ENCODE data around the gene DLGAP1.
"Not testable (repeated sequence)": the region's sequence is repeated elsewhere in the genome, so short reads cannot be mapped to it uniquely, and the experiment has no call there.

DLGAP1 gene

GRCh38 chr18:4353853-4354418 is 101.2 kb downstream of the DLGAP1 start:
- H3K4me1 Mint-ChIP-seq (ENCODE audit: low read depth), result no peaks in the 10 kb centered on the region
- H3K27ac Mint-ChIP-seq, result no peak overlapping the region
- H3K9me3 Mint-ChIP-seq, result peaks cover 2% of the 10 kb centered on the region
- H3K4me3 Mint-ChIP-seq, result no peak overlapping the region
- H3K36me3 Mint-ChIP-seq (ENCODE audit: low read depth), result no peaks in the 10 kb centered on the region
- no peaks in the 10 kb centered on the region for H3K27me3 Mint-ChIP-seq
- no peak for DNase-seq

- H3K36me3 Mint-ChIP-seq (ENCODE audit: low read depth), result no peaks in the 10 kb centered on the region
- no peaks in the 10 kb centered on the region for H3K4me1 Mint-ChIP-seq (ENCODE audit: low read depth)
- no peak overlapping the region for H3K27ac Mint-ChIP-seq
- peaks cover 2% of the 10 kb centered on the region for H3K9me3 Mint-ChIP-seq
- DNase-seq, result no peak
- no peaks in the 10 kb centered on the region for H3K27me3 Mint-ChIP-seq
- no peak overlapping the region for H3K4me3 Mint-ChIP-seq
Measured at GRCh38 chr18:4352746-4353551, 102.2 kb downstream of the DLGAP1 start.

DNA sequence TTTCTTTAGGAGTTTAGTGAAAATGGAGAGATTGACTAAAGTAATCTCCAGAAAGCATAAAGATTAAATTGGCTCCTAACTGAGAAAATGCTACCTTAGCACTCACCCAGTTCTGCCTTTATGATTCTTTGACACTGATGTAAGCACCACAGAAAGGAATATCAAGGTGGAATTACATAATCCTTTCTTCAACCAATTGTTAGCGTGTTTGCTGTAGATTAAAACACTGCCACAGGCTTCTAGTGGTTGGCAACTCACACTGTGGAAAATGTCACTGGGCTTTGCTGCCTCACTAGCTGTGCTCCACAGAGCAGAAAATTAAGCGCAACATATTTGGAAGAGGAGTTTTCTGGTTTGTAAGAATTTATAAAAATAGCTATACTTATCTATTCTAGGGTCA is 104.1 kb downstream of the DLGAP1 start:
- H3K9me3 Mint-ChIP-seq, result peaks cover 4% of the 10 kb centered on the region
- H3K4me1 Mint-ChIP-seq (ENCODE audit: low read depth), result no peaks in the 10 kb centered on the region
- no peak for DNase-seq

DNA sequence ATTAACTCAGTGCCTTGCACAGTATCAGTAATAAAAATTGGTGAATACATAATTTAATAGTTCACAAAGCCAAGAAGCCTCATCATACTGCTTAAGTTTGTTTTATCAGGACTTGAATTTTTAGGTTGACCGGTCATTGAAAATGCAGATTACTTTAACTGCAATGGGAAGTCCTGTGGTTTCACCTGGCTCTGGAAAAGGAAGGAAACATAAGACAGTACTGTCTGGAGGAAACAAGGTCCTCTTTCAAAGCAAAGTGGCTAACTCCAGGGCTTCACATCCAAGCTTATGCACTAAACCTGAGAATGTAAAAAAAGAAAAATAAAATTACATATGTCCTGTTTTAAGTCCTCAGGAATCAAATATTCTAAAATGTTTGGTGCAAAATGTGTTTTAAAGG is 119.7 kb downstream of the DLGAP1 start:
- H3K27me3 Mint-ChIP-seq, result no peaks in the 10 kb centered on the region
- H3K4me3 Mint-ChIP-seq, result no peak overlapping the region
- H3K27ac Mint-ChIP-seq, result no peak overlapping the region
- H3K4me1 Mint-ChIP-seq (ENCODE audit: low read depth), result no peaks in the 10 kb centered on the region
- DNase-seq, result no peak
- no peaks in the 10 kb centered on the region for H3K36me3 Mint-ChIP-seq (ENCODE audit: low read depth)
- H3K9me3 Mint-ChIP-seq, result peaks cover 1% of the 10 kb centered on the region

More for the DNA sequence above, 104.1 kb downstream of the DLGAP1 start:
- no peak overlapping the region for H3K27ac Mint-ChIP-seq
- no peak overlapping the region for H3K4me3 Mint-ChIP-seq
- H3K27me3 Mint-ChIP-seq, result no peaks in the 10 kb centered on the region
- no peaks in the 10 kb centered on the region for H3K36me3 Mint-ChIP-seq (ENCODE audit: low read depth)

GRCh38 chr18:4333043-4333442 is 122.1 kb downstream of the DLGAP1 start:
- Mint-ChIP-seq H3K27me3 (no peaks in the 10 kb centered on the region), H3K27ac (no peak overlapping the region), H3K9me3 (no peaks in the 10 kb centered on the region), H3K4me1 (ENCODE audit: low read depth) (no peaks in the 10 kb centered on the region), H3K36me3 (ENCODE audit: low read depth) (no peaks in the 10 kb centered on the region), H3K4me3 (no peak overlapping the region)
- no peak for DNase-seq

DNA sequence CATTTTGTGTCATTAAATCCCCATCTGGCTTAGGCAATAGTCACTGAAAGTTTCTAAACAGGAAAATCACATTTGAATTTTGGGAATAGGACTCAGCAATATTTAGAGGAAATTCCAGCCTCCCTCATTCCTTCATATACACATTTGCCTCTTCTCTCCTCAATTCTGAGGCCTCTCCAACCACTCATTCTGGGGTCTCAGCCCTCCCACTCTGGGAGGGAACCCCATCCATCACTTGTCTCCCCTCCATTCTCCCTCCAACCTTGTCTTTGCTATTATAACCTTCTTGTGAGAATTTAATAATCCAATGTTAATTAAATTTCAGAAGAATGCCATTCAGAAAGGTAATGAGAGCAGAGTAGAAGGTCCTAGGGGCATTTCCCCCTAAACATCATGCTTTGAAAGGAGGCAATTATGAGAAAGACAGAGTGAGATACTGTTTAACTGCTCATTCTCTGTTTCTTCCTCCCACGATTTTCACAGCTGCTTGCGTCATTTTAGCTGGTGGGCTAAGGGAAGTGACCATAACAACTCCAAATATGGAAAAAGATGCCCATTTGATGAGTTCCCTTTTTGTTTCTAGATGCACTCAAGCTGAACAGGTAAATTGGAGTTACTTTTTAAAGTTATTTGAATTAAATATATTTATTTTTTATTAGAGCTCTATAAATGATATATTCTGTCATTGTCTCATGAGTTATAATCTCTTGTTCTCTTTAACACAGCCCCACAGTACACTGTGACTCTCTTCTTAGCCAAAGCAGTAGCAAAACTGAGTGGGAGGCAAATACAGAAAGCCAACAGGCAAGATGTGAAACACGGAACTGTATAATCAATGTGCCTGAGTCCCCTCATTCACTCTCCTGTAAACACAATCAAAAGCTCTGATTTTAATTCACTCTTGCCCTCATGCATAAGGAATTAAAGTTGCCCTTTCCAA is 135.1 kb downstream of the DLGAP1 start:
- Mint-ChIP-seq H3K9me3 (peaks cover 10% of the 10 kb centered on the region), H3K4me1 (ENCODE audit: low read depth) (no peaks in the 10 kb centered on the region), H3K27me3 (no peaks in the 10 kb centered on the region), H3K4me3 (no peak overlapping the region), H3K36me3 (ENCODE audit: low read depth) (no peaks in the 10 kb centered on the region), H3K27ac (no peak overlapping the region)
- no peak for DNase-seq

GRCh38 chr18:4318311-4318710 is 136.8 kb downstream of the DLGAP1 start:
- Mint-ChIP-seq H3K36me3 (ENCODE audit: low read depth) (no peaks in the 10 kb centered on the region), H3K27me3 (no peaks in the 10 kb centered on the region), H3K4me3 (no peak overlapping the region), H3K9me3 (peaks cover 3% of the 10 kb centered on the region), H3K4me1 (ENCODE audit: low read depth) (no peaks in the 10 kb centered on the region), H3K27ac (no peak overlapping the region)
- no peak for DNase-seq

- not testable (repeated sequence) for H3K4me3 Mint-ChIP-seq; H3K27me3 Mint-ChIP-seq; H3K4me1 Mint-ChIP-seq (ENCODE audit: low read depth); H3K27ac Mint-ChIP-seq; H3K36me3 Mint-ChIP-seq (ENCODE audit: low read depth); H3K9me3 Mint-ChIP-seq; DNase-seq
Measured at GRCh38 chr18:4311945-4312344, 143.2 kb downstream of the DLGAP1 start.

DNA sequence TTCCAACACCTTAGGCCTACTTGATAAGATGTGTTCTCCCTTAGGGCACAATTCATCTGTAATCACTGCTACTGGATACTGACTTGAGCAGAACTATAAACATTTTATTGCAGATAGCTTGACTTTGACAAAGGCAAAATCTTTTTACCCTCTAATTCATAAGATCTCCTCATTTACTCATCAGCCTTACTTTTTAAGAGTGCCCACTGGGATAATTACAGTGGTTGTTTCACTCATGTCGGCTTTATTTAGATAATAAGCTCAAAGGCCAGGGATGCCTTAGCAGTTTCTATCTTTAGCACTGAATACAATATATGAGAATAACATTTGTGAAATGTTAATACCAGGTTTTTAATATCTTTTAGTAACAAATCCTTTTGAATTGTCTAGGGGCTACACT is 144.0 kb downstream of the DLGAP1 start:
- Mint-ChIP-seq H3K4me3 (no peak overlapping the region), H3K9me3 (peaks cover 4% of the 10 kb centered on the region), H3K4me1 (ENCODE audit: low read depth) (no peaks in the 10 kb centered on the region), H3K27ac (no peak overlapping the region), H3K36me3 (ENCODE audit: low read depth) (no peaks in the 10 kb centered on the region), H3K27me3 (no peaks in the 10 kb centered on the region)
- DNase-seq, result no peak

- no peak overlapping the region for H3K4me3 Mint-ChIP-seq
- H3K9me3 Mint-ChIP-seq, result peaks cover 4% of the 10 kb centered on the region
- no peaks in the 10 kb centered on the region for H3K36me3 Mint-ChIP-seq (ENCODE audit: low read depth)
- no peaks in the 10 kb centered on the region for H3K4me1 Mint-ChIP-seq (ENCODE audit: low read depth)
- no peak overlapping the region for H3K27ac Mint-ChIP-seq
- DNase-seq, result no peak
- no peaks in the 10 kb centered on the region for H3K27me3 Mint-ChIP-seq
Measured at GRCh38 chr18:4309227-4309626, 145.9 kb downstream of the DLGAP1 start.

DNA sequence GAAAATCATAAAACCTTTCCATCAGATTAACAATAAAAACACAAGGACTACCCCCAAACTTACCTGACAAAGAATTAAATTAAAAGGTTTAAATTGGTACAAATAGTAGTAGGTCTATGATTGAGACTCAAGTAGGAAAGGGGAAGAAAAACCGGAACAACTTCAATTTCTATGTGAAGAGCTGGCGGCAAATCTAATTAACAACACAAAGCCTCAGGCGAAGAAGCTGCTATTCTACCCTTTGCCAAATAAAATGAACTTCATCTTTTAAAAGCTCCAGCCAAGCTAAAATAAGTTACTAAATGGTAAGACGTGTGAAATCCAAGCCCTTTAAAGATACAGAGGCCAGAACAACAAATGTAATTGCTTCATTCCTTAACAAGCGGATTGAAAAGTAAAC is 146.5 kb downstream of the DLGAP1 start:
- no peak overlapping the region for H3K27ac Mint-ChIP-seq
- H3K27me3 Mint-ChIP-seq, result no peaks in the 10 kb centered on the region
- no peak for DNase-seq
- no peak overlapping the region for H3K4me3 Mint-ChIP-seq
- H3K4me1 Mint-ChIP-seq (ENCODE audit: low read depth), result no peaks in the 10 kb centered on the region
- H3K9me3 Mint-ChIP-seq, result peaks cover 4% of the 10 kb centered on the region
- no peaks in the 10 kb centered on the region for H3K36me3 Mint-ChIP-seq (ENCODE audit: low read depth)

DNA sequence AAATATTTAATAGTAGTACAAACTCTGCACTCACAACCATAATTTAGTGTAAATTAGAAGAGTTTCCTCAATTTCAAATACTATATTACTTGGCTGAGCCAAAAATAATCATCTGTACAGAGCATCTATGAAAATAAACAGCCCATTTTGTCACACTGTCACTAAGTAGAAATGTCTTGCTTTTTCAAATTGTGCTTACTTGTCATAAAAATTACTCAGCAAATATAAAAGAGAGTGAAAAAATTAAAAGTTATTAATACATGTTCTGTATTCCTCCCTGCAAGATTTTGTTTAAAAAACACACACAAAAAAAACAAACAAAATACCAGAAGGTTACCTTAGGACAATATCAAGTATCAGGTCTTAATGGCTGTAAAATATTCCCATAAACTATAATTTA is 155.7 kb downstream of the DLGAP1 start:
- Mint-ChIP-seq H3K27ac (no peak overlapping the region), H3K4me3 (no peak overlapping the region), H3K36me3 (ENCODE audit: low read depth) (no peaks in the 10 kb centered on the region), H3K9me3 (peaks cover 2% of the 10 kb centered on the region), H3K4me1 (ENCODE audit: low read depth) (no peaks in the 10 kb centered on the region), H3K27me3 (no peaks in the 10 kb centered on the region)
- no peak for DNase-seq

GRCh38 chr18:4293337-4293736 is 161.8 kb downstream of the DLGAP1 start:
- no peak overlapping the region for H3K27ac Mint-ChIP-seq
- DNase-seq, result no peak
- no peaks in the 10 kb centered on the region for H3K4me1 Mint-ChIP-seq (ENCODE audit: low read depth)
- no peak overlapping the region for H3K4me3 Mint-ChIP-seq
- peaks cover 9% of the 10 kb centered on the region for H3K9me3 Mint-ChIP-seq
- no peaks in the 10 kb centered on the region for H3K36me3 Mint-ChIP-seq (ENCODE audit: low read depth)
- no peaks in the 10 kb centered on the region for H3K27me3 Mint-ChIP-seq

DNA sequence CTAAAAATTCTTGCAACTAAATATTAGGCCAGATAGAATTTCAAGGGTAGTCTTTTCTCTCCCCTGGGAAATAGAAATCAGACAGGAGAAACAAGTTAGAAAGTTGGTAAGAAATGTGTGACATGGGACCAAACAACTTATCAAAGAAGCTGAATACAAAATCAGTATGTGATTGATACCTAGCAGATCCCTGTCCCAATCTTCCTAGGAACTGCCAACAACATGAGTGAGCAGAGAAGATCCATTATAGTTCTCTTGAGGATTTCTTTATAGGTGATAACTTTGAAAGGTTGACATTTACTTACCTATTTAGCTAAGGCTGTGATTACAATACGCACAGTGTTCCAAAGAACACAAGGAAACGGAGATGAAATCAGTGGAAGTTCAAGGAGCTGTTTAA is 162.4 kb downstream of the DLGAP1 start:
- no peaks in the 10 kb centered on the region for H3K27me3 Mint-ChIP-seq
- no peak overlapping the region for H3K27ac Mint-ChIP-seq
- DNase-seq, result no peak
- no peak overlapping the region for H3K4me3 Mint-ChIP-seq
- peaks cover 8% of the 10 kb centered on the region for H3K9me3 Mint-ChIP-seq
- no peaks in the 10 kb centered on the region for H3K4me1 Mint-ChIP-seq (ENCODE audit: low read depth)
- no peaks in the 10 kb centered on the region for H3K36me3 Mint-ChIP-seq (ENCODE audit: low read depth)

GRCh38 chr18:4287340-4287739 is 167.8 kb downstream of the DLGAP1 start:
- H3K9me3 Mint-ChIP-seq; H3K4me3 Mint-ChIP-seq; H3K36me3 Mint-ChIP-seq (ENCODE audit: low read depth); H3K27ac Mint-ChIP-seq; H3K4me1 Mint-ChIP-seq (ENCODE audit: low read depth); H3K27me3 Mint-ChIP-seq; DNase-seq: not testable (repeated sequence)

Measured in activated T-cell treated with anti-CD3 and anti-CD28 coated beads, Interleukin-2, amount 50 U/mL, for 24 hours (primary cell).